Heart right ventricle (tissue), 16 donors: ENCODE results near the gene MACROD2. TPM values are rescaled to one million over a fixed set of nuclear protein-coding genes. Genes with fewer than 3 reads are reported as not detected.

Source experiments
- ATAC-seq, 8 donors: fragments of 200-7000 bp; cut with Tn5 transposase; one replicate each; pipeline ENCODE4 v1.9.1; 2020; ENCODE audit warnings: mild to moderate bottlenecking in 8 of 8, moderate library complexity in 8 of 8, moderate number of reproducible peaks in 1 of 8
- DNase-seq, 2 donors: peaks; one replicate each; pipeline ENCODE4 v3.0.0-alpha.2; 2020
- H3K27ac ChIP-seq, 10 donors: fragments of 200-600 bp; sonication (generic) in 2 of 10; one replicate each; pipeline versions ENCODE4 v1.5.0 to v1.8.0; 2020 to 2022; ENCODE audit warnings: mild to moderate bottlenecking in 3 of 10
- H3K27me3 ChIP-seq, 7 donors: fragments of 200-600 bp; one replicate each; pipeline ENCODE4 v1.8.0; 2021 to 2022; ENCODE audit warnings: mild to moderate bottlenecking in 2 of 7
- H3K36me3 ChIP-seq, 9 donors: fragments of 200-600 bp; sonication (generic) in 1 of 9; one replicate each; pipeline versions ENCODE4 v1.5.0 to v1.8.0; 2020 to 2022; ENCODE audit warnings: mild to moderate bottlenecking in 2 of 9
- H3K4me1 ChIP-seq, 9 donors: fragments of 200-600 bp; sonication (generic) in 1 of 9; one replicate each; pipeline versions ENCODE4 v1.5.0 to v1.8.0; 2020 to 2022; ENCODE audit warnings: mild to moderate bottlenecking in 4 of 9
- H3K4me3 ChIP-seq, 10 donors: fragments of 200-600 bp; sonication (generic) in 2 of 10; one replicate each; pipeline versions ENCODE4 v1.5.0 to v1.8.0; 2020 to 2022; ENCODE audit warnings: mild to moderate bottlenecking in 7 of 10, moderate library complexity in 2 of 10
- H3K9me3 ChIP-seq, 11 donors: fragments of 200-600 bp in 10 of 11; sonication (generic) in 2 of 11; one replicate each; pipeline versions ENCODE4 v1.5.0 to v1.8.0; 2013 to 2022; ENCODE audit warnings: mild to moderate bottlenecking in 2 of 11, control low read depth in 1 of 11, moderate library complexity in 1 of 11
- CTCF ChIP-seq, 9 donors: fragments of 200-600 bp; sonication (generic) in 2 of 9; IDR thresholded peaks; one replicate each; pipeline versions ENCODE4 v1.5.0 to v1.8.0; 2021 to 2022; ENCODE audit warnings: antibody characterized with exemption in 9 of 9, mild to moderate bottlenecking in 5 of 9, moderate library complexity in 1 of 9
- WGBS, 2 donors: extraction: QIAGEN DNeasy Blood & Tissue Kit; methylation state at CpG; one replicate each; pipeline ENCODE4 v1.1.7; 2013; ENCODE audit warnings: inconsistent platforms in 1 of 2; 5-methylcytosine and 5-hydroxymethylcytosine counted together
- intact Hi-C, 10 donors: fragments of 100-400 bp; cut with DNase I; formaldehyde crosslinking; loops; one replicate each; pipeline versions ENCODE4 v1.11.1 to v1.14.2; 2022
- polyA plus RNA-seq, 2 donors: library from polyadenylated mRNA; stranded (reverse); fragments of 200-250 nt; gene quantifications; one replicate each; pipeline ENCODE4 v1.2.3, GENCODE V29; 2013
- total RNA-seq, 10 donors: library from RNA; stranded (reverse); fragmentation: NEBNext Ultra II Directional in 3 of 10; extraction: Animal tissue kit (Norgen Biotek cat#: 25700) in 3 of 10; gene quantifications; one replicate each; pipeline versions ENCODE4 v1.2.1 to v1.2.4, GENCODE V29; 2021 to 2023
- donor health status: Arrhythmogenic right ventricular cardiomyopathy.
- donor health status: ischemic (EF 13 %, LVEDD 7.1; RV severe dilation, severe dysfunction).
- donor health status: healthy with polysubstance abuse.
- donor health status: DM: no; HTN: yes; CAD: no.
- donor health status: DM: no; HTN: no; CAD: no.
- donor health status: ischemic (EF 25% LVEDD 6.9; RV normal size, moderate dysfunction).
- donor health status: ischemic (EF 25% LVEDD 5.7; RV mildly dilated, moderate dysfunction).
- donor health status: healthy.
- donor health status: DM: yes; HTN: yes; CAD: no.
- donor health status: Ischemic cardiomyopathy.
- donor health status: ischemic (EF 35%, LVEDD 5.7; RV mildly dilated, moderate dysfunction).
- donor health status: nonischemic (EF 11% LVEDD 7.7; RV severe dilation, severe dysfunction).
- donor health status: DM: yes; HTN: yes; CAD: no.
- donor health status: PGD.
- donor health status: ischemic (EF 29% LVEDD 5.4; RV normal size, mild dysfunction).
- donor health status: nonischemic (EF 23%, LVEDD 6.1; RV moderate dilation, normal function).

MACROD2 gene
- total and polyA plus RNA-seq, 12 donors: 0.28 to 6.4 (median 4.1) TPM

DNA sequence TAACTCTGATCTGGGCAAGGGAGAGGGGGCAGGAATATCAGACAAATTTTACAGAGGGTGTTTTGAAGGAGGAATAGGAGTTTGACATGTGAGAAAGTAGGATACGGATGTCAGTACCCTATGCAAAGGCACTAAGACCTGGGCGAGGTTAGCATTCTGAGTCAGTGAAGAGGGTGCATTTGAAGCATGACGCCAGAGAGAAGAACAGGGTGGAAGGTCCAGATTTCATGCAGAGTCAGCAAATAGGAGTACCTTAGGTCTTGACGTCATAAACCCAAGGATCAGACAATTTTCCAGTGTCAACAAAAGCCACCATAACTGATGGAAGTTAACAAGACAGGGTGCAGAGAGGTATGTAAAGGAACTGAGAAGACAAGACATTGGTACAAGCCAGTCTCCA, 1738.7 kb downstream of the MACROD2 start:
- WGBS, 2 donors: 65 to 71% methylated on average over 4 of the region's 4 CpGs
- DNase-seq (no peak), ATAC-seq (no peak)
- Histone ChIP-seq H3K27ac (no peak overlapping the region), H3K9me3 (peaks cover 0 to 9% (median 0%) of the 10 kb centered on the region in 11 donors), H3K4me3 (no peak overlapping the region), H3K27me3 (no peaks in the 10 kb centered on the region), H3K36me3 (no peaks in the 10 kb centered on the region), H3K4me1 (no peaks in the 10 kb centered on the region)
- intact Hi-C loops: no loop called here
- no peak for TF ChIP-seq CTCF (IDR thresholded peaks at IDR 0.05)

GRCh38 chr20:15739035-15739434, 1743.7 kb downstream of the MACROD2 start:
- no peak for DNase-seq
- Histone ChIP-seq H3K36me3 (no peaks in the 10 kb centered on the region), H3K4me3 (no peak overlapping the region), H3K9me3 (peaks cover 0 to 4% (median 0%) of the 10 kb centered on the region in 11 donors), H3K27me3 (no peaks in the 10 kb centered on the region), H3K27ac (no peak overlapping the region), H3K4me1 (no peaks in the 10 kb centered on the region)
- no peak for TF ChIP-seq CTCF (IDR thresholded peaks at IDR 0.05)
- WGBS, 2 donors: 62 to 83% methylated on average over 2 of the region's 2 CpGs
- intact Hi-C loops: no loop called here
- ATAC-seq: no peak

DNA sequence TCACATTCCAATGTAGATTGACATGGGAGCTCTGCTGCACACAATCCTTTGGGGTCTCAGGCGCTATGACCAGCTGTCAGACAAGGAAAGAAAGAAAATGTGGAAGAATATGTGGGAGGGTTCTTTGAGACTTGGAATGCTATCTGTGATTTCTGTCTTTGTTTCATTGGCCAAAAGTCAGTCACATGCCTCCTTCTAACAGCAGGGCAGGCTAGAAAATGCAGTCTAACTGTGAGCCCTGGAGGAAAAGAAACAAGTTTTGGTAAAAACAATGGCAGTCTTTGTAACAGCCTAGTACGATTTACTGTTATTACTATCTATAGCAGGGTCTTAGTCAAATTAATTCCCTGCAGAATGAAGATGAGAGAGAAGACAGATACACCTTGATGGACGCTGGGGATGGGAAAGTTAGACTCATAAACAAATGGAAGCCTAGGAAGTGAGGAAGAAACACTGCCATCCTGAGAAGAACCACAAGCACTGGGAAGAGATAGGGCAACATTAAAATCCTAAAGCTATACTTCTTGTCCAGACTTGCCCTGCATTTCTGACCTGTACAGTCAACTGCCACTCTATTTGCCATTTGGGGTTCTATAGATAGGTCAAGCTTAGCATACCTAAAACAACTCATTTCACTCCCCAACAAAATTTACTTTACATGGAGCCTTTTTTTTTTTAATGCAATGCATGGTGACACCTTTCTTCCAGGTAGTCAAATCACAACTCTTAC, 1744.9 kb downstream of the MACROD2 start:
- WGBS, 2 donors: 71 to 81% methylated on average over 3 of the region's 3 CpGs
- intact Hi-C loops: no loop called here
- ATAC-seq: no peak

DNA sequence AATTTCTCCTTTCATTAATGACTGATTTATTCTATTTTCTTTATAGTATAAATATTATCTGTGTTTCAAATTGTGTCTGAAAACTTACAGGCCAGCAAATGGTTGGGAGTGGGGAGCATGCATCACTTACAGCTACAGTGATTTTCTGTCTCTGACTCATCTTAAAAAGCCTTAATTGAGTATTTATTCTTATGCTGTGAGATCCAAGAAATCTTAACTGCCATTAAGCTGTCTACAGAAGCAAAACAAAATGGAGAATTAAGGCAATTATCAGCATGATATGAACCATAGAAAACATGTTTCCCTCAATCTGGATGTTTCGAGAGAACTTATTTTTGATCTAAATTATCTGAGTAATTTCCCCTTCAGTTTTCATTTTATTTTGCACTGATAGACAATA, 1746.8 kb downstream of the MACROD2 start:
- no peak overlapping the region for H3K4me3 ChIP-seq
- H3K27ac ChIP-seq: no peak overlapping the region
- ATAC-seq (no peak), DNase-seq (no peak)
- no peaks in the 10 kb centered on the region for H3K36me3 ChIP-seq
- H3K27me3 ChIP-seq: no peaks in the 10 kb centered on the region
- intact Hi-C loops: no loop called here
- no peaks in the 10 kb centered on the region for H3K4me1 ChIP-seq
- peaks cover 0 to 6% (median 0%) of the 10 kb centered on the region in 11 donors for H3K9me3 ChIP-seq
- WGBS, 2 donors: 86 to 100% methylated on average over 1 of the region's 1 CpG
- TF ChIP-seq CTCF (IDR thresholded peaks at IDR 0.05): no peak

More for the DNA sequence above, 1744.9 kb downstream of the MACROD2 start:
- Histone ChIP-seq H3K27ac (no peak overlapping the region), H3K4me1 (no peaks in the 10 kb centered on the region), H3K9me3 (peaks cover 0 to 3% (median 0%) of the 10 kb centered on the region in 11 donors), H3K4me3 (no peak overlapping the region), H3K27me3 (no peaks in the 10 kb centered on the region), H3K36me3 (no peaks in the 10 kb centered on the region)
- DNase-seq: no peak
- TF ChIP-seq CTCF (IDR thresholded peaks at IDR 0.05): no peak
